ENCODE data around the gene TREML4.

GRCh38 chr6:41256383-41256782, 28.2 kb downstream of the TREML4 start:
- TF ChIP-seq CTCF (IDR thresholded peaks at IDR 0.05) (no peak), POLR2A (IDR thresholded peaks at IDR 0.05) (no peak), EP300 (IDR thresholded peaks at IDR 0.05) (no peak), POLR2AphosphoS5 (IDR thresholded peaks at IDR 0.05) (no peak)
